Loucy (cell line): ENCODE results near the gene GARIN5B.

Experiments
- H2AFZ ChIP-seq: fragments of 200-600 bp; sonication (generic); 2 replicates; pipeline ENCODE4 v1.6.0; 2016; ENCODE audit warnings: antibody characterized with exemption, mild to moderate bottlenecking, low read length, moderate library complexity
- H3F3A ChIP-seq: fragments of 200-600 bp; 2 replicates; pipeline ENCODE4 v1.6.0; 2016; ENCODE audit warnings: antibody characterized with exemption, low read depth, mild to moderate bottlenecking
- H3K27me3 ChIP-seq: fragments of 200-600 bp; sonication (generic); 2 replicates; pipeline ENCODE4 v1.6.1; 2014; ENCODE audit warnings: low read length, mild to moderate bottlenecking; ENCODE audit not compliant: insufficient read depth, poor library complexity, severe bottlenecking
- H3K36me3 ChIP-seq: fragments of 200-600 bp; sonication (generic); 2 replicates; pipeline ENCODE4 v1.6.1; 2016; ENCODE audit warnings: low read length; ENCODE audit not compliant: insufficient read depth
- H3K4me1 ChIP-seq: fragments of 200-600 bp; sonication (generic); 2 replicates; pipeline ENCODE4 v1.5.1; 2014; ENCODE audit warnings: low read length, mild to moderate bottlenecking; ENCODE audit not compliant: insufficient read depth, poor library complexity, severe bottlenecking
- H3K4me2 ChIP-seq: fragments of 200-600 bp; sonication (generic); 2 replicates; pipeline ENCODE4 v1.6.0; 2014; ENCODE audit warnings: antibody characterized with exemption, low read length, low read depth, mild to moderate bottlenecking; ENCODE audit not compliant: poor library complexity, severe bottlenecking
- H3K4me3 ChIP-seq: fragments of 200-600 bp; sonication (generic); 2 replicates; pipeline ENCODE4 v1.5.1; 2014; ENCODE audit warnings: low read length, mild to moderate bottlenecking, mixed read lengths; ENCODE audit not compliant: poor library complexity, severe bottlenecking
- H3K79me2 ChIP-seq: fragments of 200-600 bp; sonication (generic); 2 replicates; pipeline ENCODE4 v1.6.1; 2014; ENCODE audit warnings: low read length; ENCODE audit not compliant: insufficient read depth
- H3K9ac ChIP-seq: fragments of 200-600 bp; sonication (generic); 2 replicates; pipeline ENCODE4 v1.6.0; 2014; ENCODE audit warnings: mild to moderate bottlenecking, low read depth, low read length, moderate library complexity; ENCODE audit not compliant: poor library complexity, severe bottlenecking
- H3K9me2 ChIP-seq: fragments of 200-600 bp; sonication (generic); replicated peaks from 2 replicates; pipeline ENCODE4 v1.6.1; 2016; ENCODE audit warnings: low read depth, low read length, mixed read lengths
- H3K9me3 ChIP-seq: fragments of 200-600 bp; sonication (generic); 2 replicates; pipeline ENCODE4 v1.6.1; 2014; ENCODE audit warnings: mild to moderate bottlenecking, antibody characterized with exemption, low read length, low read depth; ENCODE audit not compliant: insufficient read depth
- H4K20me1 ChIP-seq: fragments of 200-600 bp; sonication (generic); 2 replicates; pipeline ENCODE4 v1.6.0; 2014; ENCODE audit warnings: antibody characterized with exemption, low read length, mild to moderate bottlenecking; ENCODE audit not compliant: insufficient read depth, poor library complexity, severe bottlenecking
- EZH2phosphoT487 ChIP-seq: fragments of 200-600 bp; IDR thresholded peaks from 2 replicates; pipeline ENCODE4 v1.6.1; 2018; ENCODE audit warnings: antibody characterized with exemption, mild to moderate bottlenecking, moderate library complexity, borderline replicate concordance
- TF ChIP-seq, protein P1 (sequence below): fragments of 200-600 bp; sonication (generic); conservative IDR thresholded peaks from 2 replicates; pipeline ENCODE4 v1.5.1; 2014; ENCODE audit warnings: mild to moderate bottlenecking, antibody characterized with exemption, low read length

The GARIN5B gene

DNA sequence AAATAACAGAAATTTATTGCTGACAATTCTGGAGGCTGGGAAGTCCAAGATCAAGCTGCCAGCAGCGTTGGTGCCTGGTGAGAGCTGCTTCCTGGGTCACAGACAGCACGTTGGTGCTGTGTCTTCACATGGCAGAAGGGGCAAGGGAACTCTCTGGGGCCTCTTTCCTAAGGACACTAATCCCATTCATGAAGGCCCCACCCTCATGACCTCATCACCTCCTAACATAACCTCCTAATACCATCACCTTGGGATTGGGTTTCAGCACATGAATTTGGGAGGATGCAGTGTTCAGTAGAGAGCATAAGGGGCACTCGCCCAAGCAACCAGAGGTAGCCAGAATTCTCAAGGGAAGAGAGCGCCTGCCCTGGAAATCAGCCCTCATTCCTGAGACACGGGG is 53.6 kb downstream of the GARIN5B start:
- no peak overlapping the region for H3K4me2 ChIP-seq
- no peaks in the 10 kb centered on the region for H3K36me3 ChIP-seq
- no peaks in the 10 kb centered on the region for H3K9me2 ChIP-seq
- H2AFZ ChIP-seq = no peak overlapping the region
- H4K20me1 ChIP-seq = no peaks in the 10 kb centered on the region
- no peaks in the 10 kb centered on the region for H3K27me3 ChIP-seq
- peaks cover 5% of the 10 kb centered on the region for H3K4me1 ChIP-seq
- TF ChIP-seq EZH2phosphoT487 = no peak
- TF ChIP-seq, protein P1, sequence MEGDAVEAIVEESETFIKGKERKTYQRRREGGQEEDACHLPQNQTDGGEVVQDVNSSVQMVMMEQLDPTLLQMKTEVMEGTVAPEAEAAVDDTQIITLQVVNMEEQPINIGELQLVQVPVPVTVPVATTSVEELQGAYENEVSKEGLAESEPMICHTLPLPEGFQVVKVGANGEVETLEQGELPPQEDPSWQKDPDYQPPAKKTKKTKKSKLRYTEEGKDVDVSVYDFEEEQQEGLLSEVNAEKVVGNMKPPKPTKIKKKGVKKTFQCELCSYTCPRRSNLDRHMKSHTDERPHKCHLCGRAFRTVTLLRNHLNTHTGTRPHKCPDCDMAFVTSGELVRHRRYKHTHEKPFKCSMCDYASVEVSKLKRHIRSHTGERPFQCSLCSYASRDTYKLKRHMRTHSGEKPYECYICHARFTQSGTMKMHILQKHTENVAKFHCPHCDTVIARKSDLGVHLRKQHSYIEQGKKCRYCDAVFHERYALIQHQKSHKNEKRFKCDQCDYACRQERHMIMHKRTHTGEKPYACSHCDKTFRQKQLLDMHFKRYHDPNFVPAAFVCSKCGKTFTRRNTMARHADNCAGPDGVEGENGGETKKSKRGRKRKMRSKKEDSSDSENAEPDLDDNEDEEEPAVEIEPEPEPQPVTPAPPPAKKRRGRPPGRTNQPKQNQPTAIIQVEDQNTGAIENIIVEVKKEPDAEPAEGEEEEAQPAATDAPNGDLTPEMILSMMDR = no peak
- no peaks in the 10 kb centered on the region for H3F3A ChIP-seq
- no peak overlapping the region for H3K4me3 ChIP-seq
- no peak overlapping the region for H3K9ac ChIP-seq
- H3K79me2 ChIP-seq = no peaks in the 10 kb centered on the region
- H3K9me3 ChIP-seq = no peaks in the 10 kb centered on the region

DNA sequence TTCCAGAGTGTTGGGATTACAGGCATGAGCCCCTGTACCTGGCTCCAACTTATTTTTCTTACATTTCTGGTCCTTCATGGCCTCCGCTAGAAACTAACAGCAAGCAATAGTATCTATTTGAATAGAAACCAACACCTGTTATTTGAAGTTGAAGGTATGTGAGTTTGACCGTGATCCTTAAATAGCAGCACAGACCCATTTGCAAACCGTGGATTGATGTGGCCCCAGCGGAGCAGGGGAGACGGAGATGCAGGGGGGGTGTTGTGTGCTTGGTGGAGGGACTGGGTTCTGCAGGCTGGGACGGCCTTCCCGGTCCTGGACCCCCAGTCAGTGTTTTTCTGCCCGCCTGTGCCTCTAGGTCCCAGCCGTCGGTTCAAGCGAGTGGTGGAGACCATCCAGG is 54.8 kb downstream of the GARIN5B start:
- TF ChIP-seq, protein P1 = no peak
- no peak for TF ChIP-seq EZH2phosphoT487
- no peaks in the 10 kb centered on the region for H3K36me3 ChIP-seq

DNA sequence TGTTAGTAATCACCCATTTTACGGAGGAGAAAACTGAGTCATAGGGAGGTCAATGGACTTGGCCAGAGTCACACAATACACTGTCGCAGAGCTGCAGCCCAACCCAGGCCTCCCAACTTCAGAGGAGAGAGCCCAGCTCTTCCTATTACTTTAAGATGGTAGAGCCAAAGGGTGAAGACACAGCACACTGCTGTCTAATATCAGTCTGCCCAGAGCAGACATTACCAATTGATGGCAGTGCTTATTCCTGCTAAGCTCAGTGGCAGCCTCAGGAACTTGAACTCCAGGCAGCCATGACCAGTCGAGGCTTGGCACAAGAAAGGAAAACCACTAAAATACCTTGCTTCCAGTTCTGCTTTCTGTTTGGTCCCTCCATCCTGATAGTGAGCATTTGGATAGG is 56.3 kb downstream of the GARIN5B start:
- H3K9me2 ChIP-seq = no peaks in the 10 kb centered on the region
- H3K79me2 ChIP-seq = no peaks in the 10 kb centered on the region
- no peaks in the 10 kb centered on the region for H3F3A ChIP-seq
- H2AFZ ChIP-seq = no peak overlapping the region
- H3K9ac ChIP-seq = no peak overlapping the region
- no peaks in the 10 kb centered on the region for H3K27me3 ChIP-seq
- no peaks in the 10 kb centered on the region for H4K20me1 ChIP-seq
- no peak overlapping the region for H3K4me3 ChIP-seq
- TF ChIP-seq EZH2phosphoT487 = no peak
- TF ChIP-seq, protein P1 = no peak
- H3K4me2 ChIP-seq = no peak overlapping the region
- no peaks in the 10 kb centered on the region for H3K36me3 ChIP-seq
- H3K4me1 ChIP-seq = peaks cover 5% of the 10 kb centered on the region
- no peaks in the 10 kb centered on the region for H3K9me3 ChIP-seq

More for the DNA sequence above, 54.8 kb downstream of the GARIN5B start:
- Histone ChIP-seq H2AFZ (no peak overlapping the region), H3K4me1 (peaks cover 5% of the 10 kb centered on the region), H4K20me1 (no peaks in the 10 kb centered on the region), H3K9ac (no peak overlapping the region), H3K4me2 (no peak overlapping the region), H3K4me3 (no peak overlapping the region), H3F3A (no peaks in the 10 kb centered on the region), H3K9me3 (no peaks in the 10 kb centered on the region), H3K9me2 (no peaks in the 10 kb centered on the region), H3K79me2 (no peaks in the 10 kb centered on the region), H3K27me3 (no peaks in the 10 kb centered on the region)
